HCT116 (cell line): Measurements from ENCODE around the gene HRC. TPM values are rescaled to one million over a fixed set of nuclear protein-coding genes. Genes with fewer than 3 reads are reported as not detected.

Experiments
- ATAC-seq: fragments of 200-7000 bp; cut with Tn5 transposase; 2 replicates; pipeline ENCODE4 v1.9.1; 2020; ENCODE audit warnings: mild to moderate bottlenecking, moderate library complexity
- BruUV-seq: library from RNA; stranded (reverse); fragments of 400-500 nt; replicated peaks from 2 replicates; lab custom pipeline; 2021; lab: Mats Ljungman, UMichigan
- CTCF ChIA-PET: fragments of 300-600 bp; sonication (Branson Sonifier 250); formaldehyde crosslinking; loops from one replicate; lab custom pipeline; 2021; ENCODE audit warnings: antibody characterized with exemption; lab: Charles Lee
- POLR2A ChIA-PET: fragments of 300-600, 350-600 bp; sonication (Branson Sonifier 250); formaldehyde crosslinking; loops from one replicate; lab custom pipeline; 2021; ENCODE audit warnings: antibody characterized with exemption; lab: Charles Lee
- RAD21 ChIA-PET, 2 experiments: fragments of 300-600 bp; sonication (Branson Sonifier 250); formaldehyde crosslinking; loops; one replicate each; lab custom pipeline; 2023; ENCODE audit warnings: low total read pairs in 2 of 2; ENCODE audit not compliant: uncharacterized antibody in 2 of 2, unreplicated experiment in 2 of 2, low non-redundant PET in 1 of 2; lab: Charles Lee
- DNase-seq: peaks from one replicate; pipeline ENCODE4 v3.0.0-alpha.2; 2010; ENCODE audit warnings: low read depth, low spot score
- H2AFZ ChIP-seq: fragments of 200-600 bp; shearing (Covaris generic), sonication (generic); 2 replicates; pipeline ENCODE4 v1.6.1; 2017; ENCODE audit warnings: low read depth, mixed run types, mixed read lengths, antibody characterized with exemption, low read length; ENCODE audit not compliant: poor library complexity, severe bottlenecking
- H3K27ac ChIP-seq: 2 replicates; pipeline ENCODE4 v1.5.1; 2012; ENCODE audit warnings: low read depth, low read length
- H3K27me3 ChIP-seq: fragments of 200-600 bp; sonication (generic); 2 replicates; pipeline ENCODE4 v1.6.1; 2016; ENCODE audit warnings: mixed run types, low read length, mixed read lengths; ENCODE audit not compliant: insufficient read depth
- H3K36me3 ChIP-seq, 2 experiments: fragments of 200-500 bp in 1 of 2; fragments of 200-600 bp in 1 of 2; sonication (Bioruptor generic) in 1 of 2; sonication (generic) in 1 of 2; 2 replicates each; pipeline versions ENCODE4 v1.5.1 to v1.6.1; 2014 to 2016; ENCODE audit warnings: low read length in 2 of 2, inconsistent platforms in 1 of 2, mixed read lengths in 1 of 2, mixed run types in 1 of 2; ENCODE audit not compliant: insufficient read depth in 2 of 2, control insufficient read depth in 1 of 2
- H3K4me1 ChIP-seq, 2 experiments: fragments of 200-600 bp in 1 of 2; sonication (generic) in 1 of 2; 2 replicates each; pipeline versions ENCODE4 v1.5.1 to v1.6.1; 2012 to 2017; ENCODE audit warnings: low read length in 2 of 2, inconsistent platforms in 1 of 2, mild to moderate bottlenecking in 1 of 2, mixed read lengths in 1 of 2, mixed run types in 1 of 2, moderate library complexity in 1 of 2; ENCODE audit not compliant: insufficient read depth in 2 of 2, control insufficient read depth in 1 of 2
- H3K4me2 ChIP-seq: fragments of 200-600 bp; sonication (generic); 2 replicates; pipeline ENCODE4 v1.6.1; 2017; ENCODE audit warnings: mixed run types, low read length, mixed read lengths
- H3K4me3 ChIP-seq, 2 experiments: fragments of 200-600 bp in 1 of 2; sonication (generic) in 1 of 2; replicated peaks in 1 of 2; 2 replicates each; pipeline ENCODE4 v1.5.1; 2011 to 2016; ENCODE audit warnings: low read length in 2 of 2, control low read depth in 1 of 2, low read depth in 1 of 2, mild to moderate bottlenecking in 1 of 2, mixed read lengths in 1 of 2, mixed run types in 1 of 2
- H3K79me2 ChIP-seq: fragments of 200-600 bp; sonication (generic); 2 replicates; pipeline ENCODE4 v1.6.1; 2017; ENCODE audit warnings: mild to moderate bottlenecking, mixed run types, low read length, moderate library complexity, mixed read lengths; ENCODE audit not compliant: insufficient read depth
- H3K9ac ChIP-seq: fragments of 200-600 bp; sonication (generic); 2 replicates; pipeline ENCODE4 v1.6.1; 2016; ENCODE audit warnings: low read length, mixed read lengths
- H3K9me2 ChIP-seq: fragments of 200-600 bp; sonication (generic), shearing (Covaris generic); 2 replicates; pipeline ENCODE4 v1.6.1; 2017; ENCODE audit warnings: mixed run types, mild to moderate bottlenecking, moderate library complexity; ENCODE audit not compliant: insufficient read depth
- H3K9me3 ChIP-seq, 2 experiments: fragments of 200-500 bp in 1 of 2; fragments of 200-600 bp in 1 of 2; sonication (Bioruptor generic) in 1 of 2; sonication (generic) in 1 of 2; 2 replicates each; pipeline ENCODE4 v1.6.1; 2014 to 2017; ENCODE audit warnings: low read length in 2 of 2, mixed read lengths in 2 of 2, inconsistent platforms in 1 of 2, low read depth in 1 of 2, mild to moderate bottlenecking in 1 of 2, mixed run types in 1 of 2, moderate library complexity in 1 of 2; ENCODE audit not compliant: control insufficient read depth in 1 of 2, insufficient read depth in 1 of 2
- H4K20me1 ChIP-seq: fragments of 200-600 bp; sonication (generic), shearing (Covaris generic); 2 replicates; pipeline ENCODE4 v1.6.1; 2017; ENCODE audit warnings: mixed run types, mild to moderate bottlenecking, moderate library complexity; ENCODE audit not compliant: insufficient read depth
- CEBPB ChIP-seq: IDR thresholded peaks from 2 replicates; pipeline ENCODE4 v1.6.1; 2012; ENCODE audit warnings: low read depth
- EGR1 ChIP-seq: IDR thresholded peaks from 2 replicates; pipeline ENCODE4 v1.6.1; 2012; ENCODE audit warnings: low read depth
- SRF ChIP-seq: IDR thresholded peaks from 2 replicates; pipeline ENCODE4 v1.6.1; 2012; ENCODE audit warnings: low read depth
- YY1 ChIP-seq: IDR thresholded peaks from 2 replicates; pipeline ENCODE4 v1.6.1; 2011; ENCODE audit warnings: low read length, low read depth, moderate library complexity, mild to moderate bottlenecking; ENCODE audit not compliant: insufficient replicate concordance; ENCODE audit errors: extremely low read depth
- ZNF274 ChIP-seq: fragments of 200-500 bp; sonication (Bioruptor generic); IDR thresholded peaks from 2 replicates; pipeline ENCODE4 v1.6.1; 2014; ENCODE audit warnings: mild to moderate bottlenecking, low read depth, low read length, inconsistent platforms
- intact Hi-C: fragments of 100-400 bp; cut with micrococcal nuclease; formaldehyde crosslinking; loops from 2 replicates; pipeline ENCODE4 v1.10.0; 2022
- total RNA-seq: library from RNA; stranded (reverse); gene quantifications from one replicate; pipeline ENCODE4 v1.2.1, GENCODE V29; 2021; ENCODE audit not compliant: unreplicated experiment

The HRC gene
- total RNA-seq, 1 experiment from 2014 or later: not detected

GRCh38 chr19:49168421-49168820 is 13.2 kb upstream of the HRC start:
- ChIA-PET CTCF (no interaction called here), POLR2A (no interaction called here), RAD21 (no interaction called here)
- Histone ChIP-seq H3K27me3 (no peaks in the 10 kb centered on the region), H3K9me2 (no peaks in the 10 kb centered on the region), H3K36me3 (peaks cover 7 to 14% of the 10 kb centered on the region in 2 experiments), H3K79me2 (no peaks in the 10 kb centered on the region), H2AFZ (no peak overlapping the region), H3K9ac (no peak overlapping the region), H3K4me1 (no peaks in the 10 kb centered on the region; a peak in 1 of 4 replicates), H3K4me3 (no peak overlapping the region), H3K4me2 (no peak overlapping the region), H4K20me1 (no peaks in the 10 kb centered on the region), H3K27ac (no peak overlapping the region), H3K9me3 (no peaks in the 10 kb centered on the region)
- ATAC-seq: no peak
- no peak for DNase-seq
- no peak for TF ChIP-seq ZNF274
- TF ChIP-seq EGR1: no peak
- no peak for TF ChIP-seq YY1
- intact Hi-C loops: no loop called here
- BruUV-seq: no TSS peak

DNA sequence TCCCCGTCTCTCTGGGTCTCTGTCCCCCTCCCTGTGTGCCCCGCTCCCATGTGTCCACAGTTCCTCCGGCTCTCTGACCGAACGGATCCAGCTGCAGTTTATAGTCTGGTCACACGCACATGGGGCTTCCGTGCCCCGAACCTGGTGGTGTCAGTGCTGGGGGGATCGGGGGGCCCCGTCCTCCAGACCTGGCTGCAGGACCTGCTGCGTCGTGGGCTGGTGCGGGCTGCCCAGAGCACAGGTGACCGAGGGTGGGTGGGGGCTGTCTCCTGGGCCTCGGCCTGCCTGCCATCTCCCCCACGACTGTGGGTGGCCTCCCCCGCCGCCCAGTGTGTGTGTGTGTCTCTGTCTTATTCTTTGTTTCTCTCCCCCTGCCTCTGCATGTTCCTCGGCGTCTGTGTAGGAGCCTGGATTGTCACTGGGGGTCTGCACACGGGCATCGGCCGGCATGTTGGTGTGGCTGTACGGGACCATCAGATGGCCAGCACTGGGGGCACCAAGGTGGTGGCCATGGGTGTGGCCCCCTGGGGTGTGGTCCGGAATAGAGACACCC is 12.7 kb upstream of the HRC start:
- Histone ChIP-seq H2AFZ (no peak overlapping the region), H3K9me3 (no peaks in the 10 kb centered on the region), H3K4me3 (no peak overlapping the region), H3K27ac (no peak overlapping the region), H3K9me2 (no peaks in the 10 kb centered on the region), H3K27me3 (no peaks in the 10 kb centered on the region), H3K9ac (no peak overlapping the region), H3K4me2 (no peak overlapping the region), H3K79me2 (no peaks in the 10 kb centered on the region), H4K20me1 (no peaks in the 10 kb centered on the region), H3K36me3 (peaks cover 4 to 9% of the 10 kb centered on the region in 2 experiments; a peak in 3 of 4 replicates), H3K4me1 (no peaks in the 10 kb centered on the region; a peak in 1 of 4 replicates)
- TF ChIP-seq CEBPB (no peak), SRF (no peak), EGR1 (no peak)
- TSS peak; percentile 23 for BruUV-seq
- POLR2A ChIA-PET: no interaction called here
- no peak for ATAC-seq
- RAD21 ChIA-PET: no interaction called here
- no peak for DNase-seq
- CTCF ChIA-PET: no interaction called here
- intact Hi-C loops: no loop called here
